ENCODE results near the gene ZFHX3. TPM values are rescaled to one million over a fixed set of nuclear protein-coding genes. Genes with fewer than 3 reads are reported as not detected.

Gene ZFHX3
- total and polyA plus RNA-seq, 2 of the 8 experiments (the other 6 are each of a cell fraction or from before 2014, with no cell fraction given), result 0.08 to 0.99 TPM

GRCh38 chr16:73000020-73000906, 47.7 kb downstream of the ZFHX3 start:
- 86% methylated on average over 21 of the region's 22 CpGs; no CpG with 5 or more reads in 1 of the 2 experiments for WGBS, 2 experiments (ENCODE audit: extremely low coverage in 1 of 2, insufficient coverage in 1 of 2, insufficient read length in 1 of 2, insufficient replicate concordance in 2 of 2, low coverage in 1 of 2, low lambda C conversion rate in 2 of 2, missing lambda C conversion rate in 1 of 2)
- Histone ChIP-seq H2BK12ac (ENCODE audit: low read depth, low read length) (no peak overlapping the region), H3K23ac (ENCODE audit: insufficient read length) (no peak overlapping the region), H3K27me3 (replicated peaks in 1 of 4; ENCODE audit: control insufficient read depth in 3 of 4, extremely low read depth in 1 of 4, insufficient read depth in 3 of 4, low read length in 3 of 4) (no peaks in the 10 kb centered on the region), H3K4me1 (replicated peaks in 1 of 4; ENCODE audit: control insufficient read depth in 3 of 4, insufficient read depth in 4 of 4, low read length in 3 of 4) (peaks cover 0 to 3% (median 0%) of the 10 kb centered on the region in 4 experiments; a peak in 2 of 7 replicates), H3K23me2 (ENCODE audit: low read depth, low read length) (0 out of 2 replicates have a peak, but pooled peaks cover 1% of the 10 kb centered on the region), H2BK15ac (ENCODE audit: low read length) (no peak overlapping the region), H3K14ac (ENCODE audit: insufficient read length) (no peak overlapping the region), H4K91ac (replicated peaks; ENCODE audit: insufficient read length, low read length) (no peak overlapping the region), H4K8ac (ENCODE audit: extremely low read depth, insufficient read depth, low read length) (no peak overlapping the region), H3K79me2 (ENCODE audit: control insufficient read depth in 1 of 2, insufficient read depth in 2 of 2, low read length in 2 of 2) (no peaks in the 10 kb centered on the region), H2BK20ac (ENCODE audit: low read length) (no peak overlapping the region), H4K20me1 (replicated peaks in 1 of 2; ENCODE audit: control insufficient read depth in 1 of 2, insufficient read depth in 2 of 2, low read length in 2 of 2) (no peaks in the 10 kb centered on the region), H3K9ac (replicated peaks in 1 of 4; ENCODE audit: extremely low read depth in 1 of 4, low read depth in 3 of 4, low read length in 3 of 4) (no peak overlapping the region), H3K9me3 (ENCODE audit: insufficient read depth in 2 of 2, low read depth in 1 of 2, low read length in 1 of 2) (peaks cover 0 to 3% of the 10 kb centered on the region in 2 experiments; a peak in 2 of 4 replicates), H3K4ac (replicated peaks; ENCODE audit: insufficient read length, low read depth, low read length) (no peak overlapping the region), H3K56ac (replicated peaks; ENCODE audit: insufficient read length, low read depth, low read length) (no peak overlapping the region), H3K4me2 (ENCODE audit: insufficient read depth in 1 of 2, low read depth in 2 of 2, low read length in 2 of 2) (no peak overlapping the region), H3K18ac (ENCODE audit: extremely low read depth, low read length) (no peak overlapping the region), H3K79me1 (ENCODE audit: low read depth, low read length) (no peaks in the 10 kb centered on the region; the same call in 1 of the 2 replicates), H3K27ac (ENCODE audit: low read depth, low read length) (no peak overlapping the region), H3K4me3 (ENCODE audit: extremely low read depth in 1 of 4, insufficient read depth in 2 of 4, low read depth in 3 of 4, low read length in 4 of 4) (no peak overlapping the region), H4K5ac (ENCODE audit: insufficient read length, low read depth, low read length) (no peak overlapping the region), H3K36me3 (ENCODE audit: control insufficient read depth in 2 of 4, insufficient read depth in 4 of 4, low read length in 3 of 4) (no peaks in the 10 kb centered on the region; a peak in 1 of 8 replicates), H2BK5ac (ENCODE audit: low read depth, low read length) (no peak overlapping the region), H2BK120ac (replicated peaks; ENCODE audit: low read depth, low read length) (no peak overlapping the region), H2AK5ac (ENCODE audit: low read depth, low read length) (no peak overlapping the region), H2AFZ (ENCODE audit: low read length) (no peak overlapping the region)
- POLR2A ChIA-PET (ENCODE audit: partially characterized antibody), result no interaction called here
- DNase-seq (ENCODE audit: low read depth in 1 of 2, low spot score in 2 of 2) (no peak), FAIRE-seq (no peak)
- CTCF ChIA-PET (ENCODE audit: partially characterized antibody), result interaction anchor here (0.5 to 1.8 kb wide), 8 partner anchors 9 to 143 kb away, joined by 3 to 5 read pairs (median 3); no protein-coding TSS in a partner anchor
- TF ChIP-seq SIRT6 (IDR thresholded peaks at IDR 0.05; ENCODE audit: low read length) (no peak), SP1 (IDR thresholded peaks at IDR 0.05; ENCODE audit: low read depth, low read length) (no peak), NANOG (IDR thresholded peaks at IDR 0.05; ENCODE audit: insufficient read depth, low read depth, low read length, poor library complexity, severe bottlenecking) (no peak), GTF2F1 (IDR thresholded peaks at IDR 0.05; ENCODE audit: borderline replicate concordance, low read depth, low read length) (no peak), CTCF (IDR thresholded peaks at IDR 0.05; ENCODE audit: control extremely low read depth in 1 of 3, insufficient read depth in 1 of 3, low read depth in 1 of 3, low read length in 3 of 3) (no peak)
